CD14-positive monocyte (primary cell): ENCODE data around the gene SYNGAP1. TPM values are rescaled to one million over a fixed set of nuclear protein-coding genes. Genes with fewer than 3 reads are reported as not detected.

ENCODE experiments used
- DNase-seq, 3 donors: peaks; one replicate each; pipeline ENCODE4 v3.0.0-alpha.2; 2011 to 2022
- H2AFZ ChIP-seq: 2 replicates; pipeline ENCODE4 v1.6.0; 2012; ENCODE audit warnings: mild to moderate bottlenecking, low read depth, low read length, inconsistent platforms; ENCODE audit not compliant: insufficient read depth, poor library complexity, severe bottlenecking
- H3K27ac ChIP-seq, 2 donors: 1 replicate in 1 of 2; 2 replicates in 1 of 2; pipeline ENCODE4 v1.5.1; 2012 to 2013; ENCODE audit warnings: low read length in 2 of 2, control low read depth in 1 of 2, inconsistent platforms in 1 of 2, low read depth in 1 of 2, mild to moderate bottlenecking in 1 of 2
- H3K27me3 ChIP-seq, 2 donors: one replicate each; pipeline versions ENCODE4 v1.6.0 to v1.6.1; 2011 to 2013; ENCODE audit warnings: low read length in 2 of 2; ENCODE audit not compliant: control insufficient read depth in 2 of 2, insufficient read depth in 2 of 2
- H3K36me3 ChIP-seq, 2 donors: replicated peaks in 1 of 2; 1 replicate in 1 of 2; 2 replicates in 1 of 2; pipeline versions ENCODE4 v1.5.1 to v1.6.1; 2012 to 2013; ENCODE audit warnings: low read length in 2 of 2, control low read depth in 1 of 2, inconsistent platforms in 1 of 2, mild to moderate bottlenecking in 1 of 2; ENCODE audit not compliant: insufficient read depth in 2 of 2, control insufficient read depth in 1 of 2
- H3K4me1 ChIP-seq, 2 donors: 1 replicate in 1 of 2; 2 replicates in 1 of 2; pipeline versions ENCODE4 v1.5.1 to v1.6.1; 2012 to 2013; ENCODE audit warnings: low read length in 2 of 2, control low read depth in 1 of 2, inconsistent platforms in 1 of 2, mild to moderate bottlenecking in 1 of 2, moderate library complexity in 1 of 2; ENCODE audit not compliant: insufficient read depth in 2 of 2, control insufficient read depth in 1 of 2
- H3K4me2 ChIP-seq: replicated peaks from 2 replicates; pipeline ENCODE3; 2012; ENCODE audit warnings: low read length, moderate library complexity, mild to moderate bottlenecking; ENCODE audit not compliant: poor library complexity, severe bottlenecking; ENCODE audit errors: extremely low read depth
- H3K4me3 ChIP-seq, 3 experiments: fragments of 200-600 bp in 1 of 3; sonication (generic) in 1 of 3; replicated peaks in 1 of 3; 1 replicate in 2 of 3; 2 replicates in 1 of 3; pipeline ENCODE4 v1.5.1; 2011 to 2013; ENCODE audit warnings: low read length in 3 of 3, mild to moderate bottlenecking in 3 of 3, control low read depth in 2 of 3, low read depth in 2 of 3, inconsistent platforms in 1 of 3, moderate library complexity in 1 of 3
- H3K79me2 ChIP-seq: 2 replicates; pipeline ENCODE4 v1.6.0; 2012; ENCODE audit warnings: mild to moderate bottlenecking, control low read depth, inconsistent platforms, low read length, moderate library complexity; ENCODE audit not compliant: insufficient read depth
- H3K9ac ChIP-seq: 2 replicates; pipeline ENCODE4 v1.6.0; 2017; ENCODE audit warnings: low read length, mild to moderate bottlenecking; ENCODE audit not compliant: insufficient read depth, poor library complexity, severe bottlenecking
- H3K9me3 ChIP-seq, 2 donors: replicated peaks in 1 of 2; 1 replicate in 1 of 2; 2 replicates in 1 of 2; pipeline versions ENCODE4 v1.5.1 to v1.6.1; 2012 to 2013; ENCODE audit warnings: low read length in 2 of 2, control low read depth in 1 of 2; ENCODE audit not compliant: control insufficient read depth in 1 of 2, insufficient read depth in 1 of 2
- H4K20me1 ChIP-seq: 2 replicates; pipeline ENCODE4 v1.6.0; 2012; ENCODE audit warnings: mild to moderate bottlenecking, low read length, control low read depth, moderate library complexity; ENCODE audit not compliant: insufficient read depth
- H3K27ac Mint-ChIP-seq, 7 donors: one replicate each; pipeline ENCODE4 v1.8.0; 2020; ENCODE audit warnings: mild to moderate bottlenecking in 7 of 7, mixed read lengths in 7 of 7, moderate library complexity in 6 of 7, inconsistent platforms in 2 of 7
- H3K27me3 Mint-ChIP-seq, 3 donors: one replicate each; pipeline ENCODE4 v1.8.0; 2021 to 2022; ENCODE audit warnings: low read depth in 3 of 3, mild to moderate bottlenecking in 3 of 3, mixed read lengths in 3 of 3, moderate library complexity in 3 of 3, inconsistent platforms in 1 of 3
- H3K36me3 Mint-ChIP-seq, 2 donors: one replicate each; pipeline ENCODE4 v1.8.0; 2020; ENCODE audit warnings: mixed read lengths in 2 of 2, inconsistent platforms in 1 of 2, mild to moderate bottlenecking in 1 of 2
- H3K4me1 Mint-ChIP-seq: one replicate; pipeline ENCODE4 v1.8.0; 2020; ENCODE audit warnings: mild to moderate bottlenecking, mixed read lengths
- H3K4me3 Mint-ChIP-seq, 2 donors: one replicate each; pipeline ENCODE4 v1.8.0; 2020; ENCODE audit warnings: mild to moderate bottlenecking in 2 of 2, mixed read lengths in 2 of 2, moderate library complexity in 1 of 2
- H3K9me3 Mint-ChIP-seq, 7 donors: one replicate each; pipeline ENCODE4 v1.8.0; 2020 to 2022; ENCODE audit warnings: mixed read lengths in 7 of 7, mild to moderate bottlenecking in 6 of 7, moderate library complexity in 6 of 7, inconsistent platforms in 2 of 7
- WGBS: methylation state at CpG from one replicate; pipeline ENCODE4 v1.1.5; 2013; ENCODE audit warnings: missing lambda C conversion rate; ENCODE audit not compliant: insufficient coverage; 5-methylcytosine and 5-hydroxymethylcytosine counted together
- intact Hi-C, 2 donors: fragments of 100-400 bp; cut with micrococcal nuclease; formaldehyde crosslinking; loops; one replicate each; pipeline versions ENCODE4 v1.15.0 to v1.15.1; 2023
- polyA plus RNA-seq, 3 donors: library from polyadenylated mRNA; depleted of rRNA in 1 of 3; unstranded in 2 of 3; stranded (reverse) in 1 of 3; fragments of 300-500 nt in 2 of 3; fragments of >200 nt in 1 of 3; fragmentation: Illumina TruSeq in 2 of 3; gene quantifications; 1 replicate in 2 of 3; 2 replicates in 1 of 3; pipeline ENCODE4 v1.2.3, GENCODE V29; 2012 to 2021
- TF ChIP-seq, protein P1 (sequence below): fragments of 200-600 bp; IDR thresholded peaks from one replicate; pipeline ENCODE4 v1.8.0; 2022; ENCODE audit warnings: antibody characterized with exemption, mild to moderate bottlenecking

Gene SYNGAP1
- polyA plus RNA-seq, 3 donors = 4.0 TPM; not detected in 2

GRCh38 chr6:33392595-33392948, 27.3 kb upstream of the SYNGAP1 start:
- Histone ChIP-seq H3K4me3 (peak overlapping the region; percentile 71 to 89 (median 74)), H4K20me1 (no peaks in the 10 kb centered on the region), H3K4me1 (peaks cover 26 to 31% of the 10 kb centered on the region in 2 donors), H2AFZ (peak overlapping the region; percentile 75), H3K79me2 (peaks cover 59% of the 10 kb centered on the region), H3K27me3 (no peaks in the 10 kb centered on the region), H3K4me2 (peak overlapping the region; percentile 97), H3K27ac (peak overlapping the region in 1 of 2 donors; percentile 76), H3K9me3 (no peaks in the 10 kb centered on the region), H3K9ac (peak overlapping the region; percentile 71), H3K36me3 (peaks cover 0 to 12% of the 10 kb centered on the region in 2 donors)
- H3K9me3 Mint-ChIP-seq = no peaks in the 10 kb centered on the region
- peak overlapping the region; percentile 85 to 95 (median 91) for H3K27ac Mint-ChIP-seq
- H3K27me3 Mint-ChIP-seq = peaks cover 0 to 1% (median 0%) of the 10 kb centered on the region in 3 donors
- peaks cover 4 to 16% of the 10 kb centered on the region in 2 donors for H3K36me3 Mint-ChIP-seq
- peaks cover 39% of the 10 kb centered on the region for H3K4me1 Mint-ChIP-seq
- peak overlapping the region; percentile 80 to 87 for H3K4me3 Mint-ChIP-seq
- DNase-seq = no peak
- TF ChIP-seq, protein P1, sequence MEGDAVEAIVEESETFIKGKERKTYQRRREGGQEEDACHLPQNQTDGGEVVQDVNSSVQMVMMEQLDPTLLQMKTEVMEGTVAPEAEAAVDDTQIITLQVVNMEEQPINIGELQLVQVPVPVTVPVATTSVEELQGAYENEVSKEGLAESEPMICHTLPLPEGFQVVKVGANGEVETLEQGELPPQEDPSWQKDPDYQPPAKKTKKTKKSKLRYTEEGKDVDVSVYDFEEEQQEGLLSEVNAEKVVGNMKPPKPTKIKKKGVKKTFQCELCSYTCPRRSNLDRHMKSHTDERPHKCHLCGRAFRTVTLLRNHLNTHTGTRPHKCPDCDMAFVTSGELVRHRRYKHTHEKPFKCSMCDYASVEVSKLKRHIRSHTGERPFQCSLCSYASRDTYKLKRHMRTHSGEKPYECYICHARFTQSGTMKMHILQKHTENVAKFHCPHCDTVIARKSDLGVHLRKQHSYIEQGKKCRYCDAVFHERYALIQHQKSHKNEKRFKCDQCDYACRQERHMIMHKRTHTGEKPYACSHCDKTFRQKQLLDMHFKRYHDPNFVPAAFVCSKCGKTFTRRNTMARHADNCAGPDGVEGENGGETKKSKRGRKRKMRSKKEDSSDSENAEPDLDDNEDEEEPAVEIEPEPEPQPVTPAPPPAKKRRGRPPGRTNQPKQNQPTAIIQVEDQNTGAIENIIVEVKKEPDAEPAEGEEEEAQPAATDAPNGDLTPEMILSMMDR = no peak
- intact Hi-C loops = loop anchor here in 1 of 2 donors (10.0 kb wide), 1 partner anchor 98 kb away; the partner anchor contains the start of gene RGL2
- no CpG with 5 or more reads among the region's 5 CpGs for WGBS

- Mint-ChIP-seq H3K27me3 (peaks cover 0 to 1% (median 0%) of the 10 kb centered on the region in 3 donors), H3K4me1 (peaks cover 39% of the 10 kb centered on the region), H3K4me3 (no peak overlapping the region), H3K36me3 (peaks cover 6 to 20% of the 10 kb centered on the region in 2 donors), H3K27ac (peak overlapping the region in 6 of 7 donors; percentile 12 to 94 (median 72)), H3K9me3 (no peaks in the 10 kb centered on the region)
- peak overlapping the region; percentile 75 for H2AFZ ChIP-seq
- H3K27ac ChIP-seq = peak overlapping the region in 1 of 2 donors; percentile 76
- H3K9me3 ChIP-seq = no peaks in the 10 kb centered on the region
- no peak for DNase-seq
- no peaks in the 10 kb centered on the region for H3K27me3 ChIP-seq
- no peak overlapping the region for H3K9ac ChIP-seq
- H3K4me3 ChIP-seq = peak overlapping the region in 1 of 3 experiments; percentile 89
- 62% methylated on average over 3 of the region's 3 CpGs for WGBS
- H3K79me2 ChIP-seq = peaks cover 63% of the 10 kb centered on the region
- intact Hi-C loops = loop anchor here in 1 of 2 donors (10.0 kb wide), 1 partner anchor 98 kb away; the partner anchor contains the start of gene RGL2
- no peaks in the 10 kb centered on the region for H4K20me1 ChIP-seq
- TF ChIP-seq, protein P1 = no peak
- peaks cover 26 to 31% of the 10 kb centered on the region in 2 donors for H3K4me1 ChIP-seq
- H3K4me2 ChIP-seq = peak overlapping the region; percentile 97
- H3K36me3 ChIP-seq = peaks cover 0 to 16% of the 10 kb centered on the region in 2 donors
These were observed 26.9 kb upstream of the SYNGAP1 start for GRCh38 chr6:33392979-33393378.
